WTC11 (cell line): Measurements from ENCODE around the gene NAPB. TPM values are rescaled to one million over a fixed set of nuclear protein-coding genes. Genes with fewer than 3 reads are reported as not detected.

Source experiments
- ATAC-seq: fragments of 200-7000 bp; cut with Tn5 transposase; 2 replicates; pipeline ENCODE4 v1.10.0; 2021; ENCODE audit warnings: mild to moderate bottlenecking, moderate library complexity
- CTCF ChIA-PET: fragments of 300-600 bp; sonication (Branson Sonifier 250); formaldehyde crosslinking; loops from one replicate; lab custom pipeline; 2021; ENCODE audit warnings: antibody characterized with exemption; lab: Charles Lee
- POLR2A ChIA-PET: fragments of 350-600 bp; sonication (Branson Sonifier 250); formaldehyde crosslinking; loops from one replicate; lab custom pipeline; 2021; ENCODE audit warnings: antibody characterized with exemption; lab: Charles Lee
- DNase-seq: peaks from one replicate; pipeline ENCODE4 v3.0.0; 2021; ENCODE audit warnings: low spot score
- H3K27ac Mint-ChIP-seq: 2 replicates; pipeline ENCODE4 v1.8.0; 2021; ENCODE audit warnings: mixed read lengths
- H3K27me3 Mint-ChIP-seq: 2 replicates; pipeline ENCODE4 v1.8.0; 2021; ENCODE audit warnings: low read depth, mild to moderate bottlenecking, moderate library complexity, mixed read lengths
- H3K36me3 Mint-ChIP-seq: 2 replicates; pipeline ENCODE4 v1.8.0; 2021; ENCODE audit warnings: mixed read lengths
- H3K4me1 Mint-ChIP-seq: 2 replicates; pipeline ENCODE4 v1.8.0; 2022; ENCODE audit warnings: mixed read lengths
- H3K4me3 Mint-ChIP-seq: 2 replicates; pipeline ENCODE4 v1.8.0; 2021; ENCODE audit warnings: mild to moderate bottlenecking, moderate library complexity, mixed read lengths
- H3K9me3 Mint-ChIP-seq: 2 replicates; pipeline ENCODE4 v1.8.0; 2021; ENCODE audit warnings: mixed read lengths
- AR ChIP-seq: fragments of 250-450 bp; sonication (Bioruptor Pico); IDR thresholded peaks from 2 replicates; pipeline ENCODE4 v1.9.0; 2021; ENCODE audit warnings: mild to moderate bottlenecking
- ATF1 ChIP-seq: sonication (generic); formaldehyde crosslinking; IDR thresholded peaks from 2 replicates; pipeline ENCODE4 v1.8.1; 2023; ENCODE audit warnings: mild to moderate bottlenecking, moderate library complexity, missing genetic modification reagents
- ATF6 ChIP-seq: sonication (generic); formaldehyde crosslinking; IDR thresholded peaks from 2 replicates; pipeline ENCODE4 v1.8.1; 2023; ENCODE audit warnings: mild to moderate bottlenecking, missing genetic modification reagents
- E2F1 ChIP-seq: sonication (generic); formaldehyde crosslinking; IDR thresholded peaks from 2 replicates; pipeline ENCODE4 v1.8.0; 2022; ENCODE audit warnings: mild to moderate bottlenecking, missing genetic modification reagents
- FOXK1 ChIP-seq: sonication (generic); formaldehyde crosslinking; IDR thresholded peaks from 2 replicates; pipeline ENCODE4 v1.8.0; 2022; ENCODE audit warnings: mild to moderate bottlenecking, moderate library complexity, missing genetic modification reagents
- FOXP4 ChIP-seq: sonication (generic); formaldehyde crosslinking; IDR thresholded peaks from 2 replicates; pipeline ENCODE4 v1.8.0; 2022; ENCODE audit warnings: mild to moderate bottlenecking, missing genetic modification reagents
- GRHL2 ChIP-seq: fragments of 250-450 bp; sonication (Bioruptor Pico); IDR thresholded peaks from 2 replicates; pipeline ENCODE4 v1.8.0; 2022; ENCODE audit warnings: mild to moderate bottlenecking, moderate library complexity; ENCODE audit not compliant: insufficient replicate concordance, severe bottlenecking
- MXD4 ChIP-seq: fragments of 250-450 bp; sonication (Bioruptor Pico); IDR thresholded peaks from 2 replicates; pipeline ENCODE4 v1.8.0; 2021; ENCODE audit warnings: mild to moderate bottlenecking, moderate library complexity, borderline replicate concordance
- NFE2L1 ChIP-seq: sonication (generic); formaldehyde crosslinking; IDR thresholded peaks from 2 replicates; pipeline ENCODE4 v1.8.1; 2023; ENCODE audit warnings: missing genetic modification reagents
- OVOL2 ChIP-seq: fragments of 250-450 bp; sonication (Bioruptor Pico); IDR thresholded peaks from 2 replicates; pipeline ENCODE4 v1.9.0; 2021; ENCODE audit warnings: mild to moderate bottlenecking, borderline replicate concordance
- PREB ChIP-seq: sonication (generic); formaldehyde crosslinking; IDR thresholded peaks from 2 replicates; pipeline ENCODE4 v1.8.1; 2022; ENCODE audit warnings: mild to moderate bottlenecking, missing genetic modification reagents, moderate library complexity, borderline replicate concordance
- RORB ChIP-seq: fragments of 250-450 bp; sonication (Bioruptor Pico); IDR thresholded peaks from 2 replicates; pipeline ENCODE4 v1.9.0; 2021; ENCODE audit warnings: mild to moderate bottlenecking
- SMAD3 ChIP-seq: sonication (generic); formaldehyde crosslinking; IDR thresholded peaks from 2 replicates; pipeline ENCODE4 v1.8.0; 2022; ENCODE audit warnings: missing genetic modification reagents, mild to moderate bottlenecking, borderline replicate concordance
- USF1 ChIP-seq: sonication (generic); formaldehyde crosslinking; IDR thresholded peaks from 2 replicates; pipeline ENCODE4 v1.8.0; 2022; ENCODE audit warnings: mild to moderate bottlenecking, missing genetic modification reagents
- ZNF317 ChIP-seq: sonication (generic); formaldehyde crosslinking; IDR thresholded peaks from 2 replicates; pipeline ENCODE4 v1.8.1; 2023; ENCODE audit warnings: low read depth, mild to moderate bottlenecking, moderate library complexity, missing genetic modification reagents, borderline replicate concordance
- ZNF396 ChIP-seq: fragments of 250-450 bp; sonication (Bioruptor Pico); IDR thresholded peaks from 2 replicates; pipeline ENCODE4 v1.8.0; 2021; ENCODE audit warnings: mild to moderate bottlenecking, moderate library complexity, borderline replicate concordance
- total RNA-seq: library from RNA; stranded (reverse); gene quantifications from 3 replicates; pipeline ENCODE4 v1.2.3, GENCODE V29; 2021

The NAPB gene
- total RNA-seq, 1 experiment from 2014 or later: 12.9 TPM

GRCh38 chr20:23334111-23334510 is 87.2 kb downstream of the NAPB start (continued):
- TF ChIP-seq AR (CRISPR knock-in tag): no peak
- TF ChIP-seq SMAD3 (CRISPR knock-in tag): no peak
- no peak for TF ChIP-seq USF1

GRCh38 chr20:23332467-23332866 is 88.8 kb downstream of the NAPB start:
- CTCF ChIA-PET: interaction anchor here (0.8 kb wide), 1 partner anchor 640 kb away, joined by 4 read pairs; no protein-coding TSS in a partner anchor

More at GRCh38 chr20:23332467-23332866, 88.8 kb downstream of the NAPB start:
- no peak for ATAC-seq
- H3K4me1 Mint-ChIP-seq: peaks cover 6% of the 10 kb centered on the region
- POLR2A ChIA-PET: no interaction called here
- peaks cover 15% of the 10 kb centered on the region for H3K9me3 Mint-ChIP-seq
- no peaks in the 10 kb centered on the region for H3K36me3 Mint-ChIP-seq
- no peak for TF ChIP-seq PREB (CRISPR knock-in tag)
- TF ChIP-seq ZNF317: no peak
- no peak for TF ChIP-seq NFE2L1 (CRISPR knock-in tag)
- TF ChIP-seq GRHL2 (CRISPR knock-in tag): no peak
- no peak for TF ChIP-seq FOXK1 (CRISPR knock-in tag)
- TF ChIP-seq ATF1 (CRISPR knock-in tag): no peak
- no peak for TF ChIP-seq AR (CRISPR knock-in tag)
- TF ChIP-seq E2F1 (CRISPR knock-in tag): no peak
- TF ChIP-seq MXD4 (CRISPR knock-in tag): no peak
- no peak for TF ChIP-seq USF1
- no peak for TF ChIP-seq ZNF396 (CRISPR knock-in tag)
- no peak for TF ChIP-seq ATF6 (CRISPR knock-in tag)
- TF ChIP-seq RORB: no peak
- TF ChIP-seq FOXP4 (CRISPR knock-in tag): no peak
- no peak for TF ChIP-seq OVOL2 (CRISPR knock-in tag)
- no peak for DNase-seq
- H3K4me3 Mint-ChIP-seq: no peak overlapping the region
- H3K27ac Mint-ChIP-seq: no peak overlapping the region
- 0 out of 2 replicates have a peak, but pooled peaks cover 2% of the 10 kb centered on the region for H3K27me3 Mint-ChIP-seq
